DOHH2 (cell line): ENCODE results near the gene NOX1.

Experiments
- CTCF ChIP-seq: fragments of 200-600 bp; sonication (generic); IDR thresholded peaks from one replicate; pipeline ENCODE4 v1.5.1; 2014; ENCODE audit warnings: antibody characterized with exemption, mild to moderate bottlenecking, low read depth, low read length; ENCODE audit not compliant: poor library complexity, severe bottlenecking
- EZH2phosphoT487 ChIP-seq: fragments of 200-600 bp; sonication (generic); IDR thresholded peaks from 2 replicates; pipeline ENCODE4 v1.6.1; 2017; ENCODE audit warnings: borderline replicate concordance, mild to moderate bottlenecking, antibody characterized with exemption, low read length, moderate library complexity, mixed read lengths

- no peak for TF ChIP-seq CTCF
- no peak for TF ChIP-seq EZH2phosphoT487
These were observed 10.8 kb downstream of the NOX1 start for GRCh38 chrX:100863326-100863864.
